NT2/D1 (cell line): Measurements from ENCODE around the gene SLC27A1.

Experiments used
- SUZ12 ChIP-seq: IDR thresholded peaks from 2 replicates; pipeline ENCODE4 v1.6.1; 2011; ENCODE audit not compliant: insufficient read length, insufficient read depth; ENCODE audit errors: extremely low read depth
- YY1 ChIP-seq: IDR thresholded peaks from 2 replicates; pipeline ENCODE4 v1.6.1; 2011; ENCODE audit not compliant: insufficient read length, insufficient read depth
- ZNF274 ChIP-seq: IDR thresholded peaks from 2 replicates; pipeline ENCODE4 v1.6.1; 2011; ENCODE audit warnings: mild to moderate bottlenecking, low read depth, low read length

DNA sequence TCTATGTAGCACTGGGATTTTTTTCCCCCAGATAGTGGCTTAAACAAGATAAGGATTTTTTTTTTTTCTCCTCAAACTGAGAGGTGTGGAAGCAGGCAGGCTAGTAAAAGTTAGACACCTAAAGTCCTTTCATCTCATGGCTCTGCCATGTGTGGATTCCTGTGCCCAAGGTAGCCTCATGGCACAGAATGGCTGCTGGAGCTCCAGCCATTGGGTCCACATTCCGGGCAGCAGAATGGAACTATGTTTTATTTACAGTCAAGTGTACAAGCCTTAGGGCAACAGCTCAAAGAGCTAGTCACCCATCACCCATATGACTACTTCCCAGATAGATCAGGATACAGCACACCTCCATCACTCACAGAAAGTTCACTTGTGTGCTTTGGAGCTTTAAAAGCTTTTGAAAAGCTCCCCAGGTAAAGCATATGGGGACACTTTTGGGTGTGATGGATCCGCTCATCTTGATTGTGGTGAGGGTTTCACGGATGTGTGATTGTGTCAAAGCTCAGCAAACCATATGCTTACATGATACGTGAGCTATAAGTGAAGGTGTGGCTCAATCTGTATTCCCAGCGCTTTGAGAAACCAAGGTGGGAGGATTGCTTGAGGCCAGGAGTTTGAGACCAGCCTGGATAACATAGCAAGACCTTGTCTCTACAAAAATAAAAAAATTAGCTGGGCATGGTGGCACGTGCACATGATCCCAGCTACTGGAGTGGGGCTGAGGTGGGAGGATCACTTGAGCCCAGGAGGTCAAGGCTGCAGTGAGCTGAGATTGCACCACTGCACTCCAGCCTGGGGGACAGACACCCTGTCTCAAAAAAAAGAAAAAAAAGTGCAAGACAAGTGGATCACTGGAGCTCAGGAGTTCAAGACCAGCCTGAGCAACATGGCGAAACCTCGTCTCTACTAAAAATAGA is 59.2 kb downstream of the SLC27A1 start:
- TF ChIP-seq ZNF274 (no peak), YY1 (no peak), SUZ12 (no peak)
